ENCODE measurements around the gene NEURL1B.

DNA sequence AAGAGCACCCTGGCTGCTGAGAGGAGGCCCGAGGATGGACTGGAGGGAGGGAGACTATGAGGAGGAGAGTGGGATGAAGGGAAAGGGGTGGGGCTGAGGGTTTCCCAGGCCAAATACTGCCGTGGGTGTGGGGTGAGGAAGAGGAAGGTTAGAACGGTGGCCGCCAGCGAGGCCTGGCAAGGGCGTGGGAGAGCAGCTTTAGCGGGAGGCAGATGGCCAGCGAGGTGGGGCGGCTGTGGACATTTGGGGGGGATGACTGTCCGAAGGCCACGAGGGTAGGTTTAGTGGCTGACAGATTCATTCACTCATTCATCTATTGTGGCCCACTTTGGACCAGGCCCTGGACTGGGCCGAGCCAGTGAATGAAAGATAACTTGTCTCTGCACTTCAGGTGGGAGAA lies 47.8 kb upstream of the NEURL1B start:
- TF ChIP-seq, protein P1, sequence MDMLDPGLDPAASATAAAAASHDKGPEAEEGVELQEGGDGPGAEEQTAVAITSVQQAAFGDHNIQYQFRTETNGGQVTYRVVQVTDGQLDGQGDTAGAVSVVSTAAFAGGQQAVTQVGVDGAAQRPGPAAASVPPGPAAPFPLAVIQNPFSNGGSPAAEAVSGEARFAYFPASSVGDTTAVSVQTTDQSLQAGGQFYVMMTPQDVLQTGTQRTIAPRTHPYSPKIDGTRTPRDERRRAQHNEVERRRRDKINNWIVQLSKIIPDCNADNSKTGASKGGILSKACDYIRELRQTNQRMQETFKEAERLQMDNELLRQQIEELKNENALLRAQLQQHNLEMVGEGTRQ (IDR thresholded peaks at IDR 0.05) = no peak
- TF ChIP-seq, protein P2, sequence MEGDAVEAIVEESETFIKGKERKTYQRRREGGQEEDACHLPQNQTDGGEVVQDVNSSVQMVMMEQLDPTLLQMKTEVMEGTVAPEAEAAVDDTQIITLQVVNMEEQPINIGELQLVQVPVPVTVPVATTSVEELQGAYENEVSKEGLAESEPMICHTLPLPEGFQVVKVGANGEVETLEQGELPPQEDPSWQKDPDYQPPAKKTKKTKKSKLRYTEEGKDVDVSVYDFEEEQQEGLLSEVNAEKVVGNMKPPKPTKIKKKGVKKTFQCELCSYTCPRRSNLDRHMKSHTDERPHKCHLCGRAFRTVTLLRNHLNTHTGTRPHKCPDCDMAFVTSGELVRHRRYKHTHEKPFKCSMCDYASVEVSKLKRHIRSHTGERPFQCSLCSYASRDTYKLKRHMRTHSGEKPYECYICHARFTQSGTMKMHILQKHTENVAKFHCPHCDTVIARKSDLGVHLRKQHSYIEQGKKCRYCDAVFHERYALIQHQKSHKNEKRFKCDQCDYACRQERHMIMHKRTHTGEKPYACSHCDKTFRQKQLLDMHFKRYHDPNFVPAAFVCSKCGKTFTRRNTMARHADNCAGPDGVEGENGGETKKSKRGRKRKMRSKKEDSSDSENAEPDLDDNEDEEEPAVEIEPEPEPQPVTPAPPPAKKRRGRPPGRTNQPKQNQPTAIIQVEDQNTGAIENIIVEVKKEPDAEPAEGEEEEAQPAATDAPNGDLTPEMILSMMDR (IDR thresholded peaks at IDR 0.05) = no peak
- TF ChIP-seq MAZ (IDR thresholded peaks at IDR 0.05; ENCODE audit: borderline replicate concordance, low read depth, low read length) = no peak
- no peak for TF ChIP-seq HOXA7 (CRISPR knock-in tag; IDR thresholded peaks at IDR 0.05)
- TF ChIP-seq EP300 (IDR thresholded peaks at IDR 0.05) = no peak
- no peak for TF ChIP-seq POLR2A (IDR thresholded peaks at IDR 0.05; ENCODE audit: low read length)
- TF ChIP-seq, protein P3, sequence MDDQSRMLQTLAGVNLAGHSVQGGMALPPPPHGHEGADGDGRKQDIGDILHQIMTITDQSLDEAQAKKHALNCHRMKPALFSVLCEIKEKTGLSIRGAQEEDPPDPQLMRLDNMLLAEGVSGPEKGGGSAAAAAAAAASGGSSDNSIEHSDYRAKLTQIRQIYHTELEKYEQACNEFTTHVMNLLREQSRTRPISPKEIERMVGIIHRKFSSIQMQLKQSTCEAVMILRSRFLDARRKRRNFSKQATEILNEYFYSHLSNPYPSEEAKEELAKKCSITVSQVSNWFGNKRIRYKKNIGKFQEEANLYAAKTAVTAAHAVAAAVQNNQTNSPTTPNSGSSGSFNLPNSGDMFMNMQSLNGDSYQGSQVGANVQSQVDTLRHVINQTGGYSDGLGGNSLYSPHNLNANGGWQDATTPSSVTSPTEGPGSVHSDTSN (IDR thresholded peaks at IDR 0.05) = no peak
- TF ChIP-seq, protein P4, sequence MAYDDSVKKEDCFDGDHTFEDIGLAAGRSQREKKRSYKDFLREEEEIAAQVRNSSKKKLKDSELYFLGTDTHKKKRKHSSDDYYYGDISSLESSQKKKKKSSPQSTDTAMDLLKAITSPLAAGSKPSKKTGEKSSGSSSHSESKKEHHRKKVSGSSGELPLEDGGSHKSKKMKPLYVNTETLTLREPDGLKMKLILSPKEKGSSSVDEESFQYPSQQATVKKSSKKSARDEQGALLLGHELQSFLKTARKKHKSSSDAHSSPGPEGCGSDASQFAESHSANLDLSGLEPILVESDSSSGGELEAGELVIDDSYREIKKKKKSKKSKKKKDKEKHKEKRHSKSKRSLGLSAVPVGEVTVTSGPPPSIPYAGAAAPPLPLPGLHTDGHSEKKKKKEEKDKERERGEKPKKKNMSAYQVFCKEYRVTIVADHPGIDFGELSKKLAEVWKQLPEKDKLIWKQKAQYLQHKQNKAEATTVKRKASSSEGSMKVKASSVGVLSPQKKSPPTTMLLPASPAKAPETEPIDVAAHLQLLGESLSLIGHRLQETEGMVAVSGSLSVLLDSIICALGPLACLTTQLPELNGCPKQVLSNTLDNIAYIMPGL (CRISPR knock-in tag; IDR thresholded peaks at IDR 0.05; ENCODE audit: borderline replicate concordance) = no peak
- TF ChIP-seq, protein P5, sequence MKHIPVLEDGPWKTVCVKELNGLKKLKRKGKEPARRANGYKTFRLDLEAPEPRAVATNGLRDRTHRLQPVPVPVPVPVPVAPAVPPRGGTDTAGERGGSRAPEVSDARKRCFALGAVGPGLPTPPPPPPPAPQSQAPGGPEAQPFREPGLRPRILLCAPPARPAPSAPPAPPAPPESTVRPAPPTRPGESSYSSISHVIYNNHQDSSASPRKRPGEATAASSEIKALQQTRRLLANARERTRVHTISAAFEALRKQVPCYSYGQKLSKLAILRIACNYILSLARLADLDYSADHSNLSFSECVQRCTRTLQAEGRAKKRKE (CRISPR knock-in tag; IDR thresholded peaks at IDR 0.05; ENCODE audit: low read depth) = no peak
- no peak for TF ChIP-seq RAD21 (conservative IDR thresholded peaks at IDR 0.05 in 1 of 2, IDR thresholded peaks at IDR 0.05 in 1 of 2)
- TF ChIP-seq NFE2L2 (conservative IDR thresholded peaks at IDR 0.05; ENCODE audit: low read length) = no peak

Data from A549 (cell line).